ENCODE data around the gene CYYR1.

Gene CYYR1

GRCh38 chr21:26423511-26423910 is 149.6 kb downstream of the CYYR1 start:
- no peak for DNase-seq

DNA sequence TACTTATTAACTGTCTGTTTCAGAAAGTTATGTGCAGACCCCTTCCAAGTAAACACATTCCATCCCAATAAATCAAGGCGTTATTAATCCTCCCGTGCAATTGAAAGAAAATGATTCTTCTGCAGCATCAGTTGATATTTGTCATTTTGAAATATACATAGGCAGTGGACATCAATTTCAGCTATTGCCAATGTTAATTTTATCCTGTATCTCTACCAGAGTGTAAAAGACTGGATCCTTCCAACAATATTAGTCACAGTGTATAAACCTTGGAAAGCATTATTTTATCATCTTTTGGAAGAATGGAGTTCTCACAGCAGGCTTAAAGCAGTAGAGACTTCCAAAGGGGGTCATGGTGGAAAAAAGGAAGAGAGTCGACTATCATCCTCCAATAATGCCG is 150.4 kb downstream of the CYYR1 start:
- no peak for DNase-seq

DNA sequence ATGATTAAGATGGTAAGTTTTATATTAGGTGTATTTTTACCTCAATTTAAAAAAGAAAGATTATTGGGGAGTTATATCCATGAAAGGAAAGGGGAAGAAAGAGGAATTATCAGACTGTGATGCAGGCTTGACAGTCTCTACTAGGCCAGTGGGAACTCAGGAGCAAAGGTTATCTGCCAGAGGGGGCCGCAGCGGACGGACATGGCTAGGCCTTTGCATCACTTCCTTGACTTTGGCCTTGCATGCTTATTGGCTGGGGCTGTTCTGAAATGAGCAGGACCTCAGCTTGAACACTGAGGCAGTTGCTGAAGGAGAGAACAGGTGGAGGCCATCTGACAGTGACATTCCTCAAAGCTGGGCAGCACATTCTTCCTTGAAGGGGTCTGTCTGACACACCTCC is 150.9 kb downstream of the CYYR1 start:
- no peak for DNase-seq

DNA sequence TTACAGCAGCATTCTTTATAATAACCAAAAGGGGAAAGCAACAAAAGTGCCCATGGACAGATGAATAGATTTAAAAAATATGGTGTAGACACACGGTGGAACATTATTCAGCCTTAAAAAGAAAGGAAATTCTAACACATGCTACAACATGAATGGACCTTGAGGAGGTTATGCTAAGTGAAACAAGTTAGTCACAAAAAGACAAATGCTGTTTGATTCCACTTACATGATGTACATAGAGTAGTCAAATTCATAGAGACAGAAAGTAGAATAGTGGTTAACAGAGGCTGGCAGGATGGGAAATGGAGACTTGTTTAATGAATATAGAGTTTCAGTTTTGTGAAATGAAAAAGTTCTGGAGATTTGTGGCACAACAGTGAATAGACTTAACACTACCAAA is 151.4 kb downstream of the CYYR1 start:
- no peak for DNase-seq

Measured in NCI-H345 (cell line).